Nephron progenitor cell (in vitro differentiated cells): ENCODE measurements around the gene ZNF816.

ENCODE experiments used
- DNase-seq: peaks from one replicate; pipeline ENCODE4 v3.0.0; 2021
- H3K27ac Mint-ChIP-seq: 2 replicates; pipeline ENCODE4 v1.8.0; 2021; ENCODE audit warnings: mild to moderate bottlenecking, moderate library complexity, mixed read lengths
- H3K27me3 Mint-ChIP-seq: 2 replicates; pipeline ENCODE4 v1.8.0; 2021; ENCODE audit warnings: mild to moderate bottlenecking, low read depth, mixed read lengths; ENCODE audit not compliant: poor library complexity
- H3K36me3 Mint-ChIP-seq: 2 replicates; pipeline ENCODE4 v1.8.0; 2021; ENCODE audit warnings: low read depth, mixed read lengths
- H3K4me1 Mint-ChIP-seq: 2 replicates; pipeline ENCODE4 v1.8.0; 2021; ENCODE audit warnings: mixed read lengths
- H3K4me3 Mint-ChIP-seq: 2 replicates; pipeline ENCODE4 v1.8.0; 2021; ENCODE audit warnings: mild to moderate bottlenecking, moderate library complexity, mixed read lengths
- H3K9me3 Mint-ChIP-seq: 2 replicates; pipeline ENCODE4 v1.8.0; 2021; ENCODE audit warnings: mild to moderate bottlenecking, moderate library complexity, mixed read lengths
- TF ChIP-seq, protein P1 (sequence below): fragments of 200-600 bp; sonication (generic); IDR thresholded peaks from 2 replicates; pipeline ENCODE4 v1.5.0; 2021; ENCODE audit warnings: antibody characterized with exemption

The ZNF816 gene

GRCh38 chr19:52981329-52981728, 18.6 kb upstream of the ZNF816 start:
- Mint-ChIP-seq H3K4me1 (no peaks in the 10 kb centered on the region), H3K27ac (no peak overlapping the region), H3K36me3 (peaks cover 68% of the 10 kb centered on the region), H3K4me3 (no peak overlapping the region), H3K27me3 (no peaks in the 10 kb centered on the region), H3K9me3 (peaks cover 24% of the 10 kb centered on the region)
- TF ChIP-seq, protein P1, sequence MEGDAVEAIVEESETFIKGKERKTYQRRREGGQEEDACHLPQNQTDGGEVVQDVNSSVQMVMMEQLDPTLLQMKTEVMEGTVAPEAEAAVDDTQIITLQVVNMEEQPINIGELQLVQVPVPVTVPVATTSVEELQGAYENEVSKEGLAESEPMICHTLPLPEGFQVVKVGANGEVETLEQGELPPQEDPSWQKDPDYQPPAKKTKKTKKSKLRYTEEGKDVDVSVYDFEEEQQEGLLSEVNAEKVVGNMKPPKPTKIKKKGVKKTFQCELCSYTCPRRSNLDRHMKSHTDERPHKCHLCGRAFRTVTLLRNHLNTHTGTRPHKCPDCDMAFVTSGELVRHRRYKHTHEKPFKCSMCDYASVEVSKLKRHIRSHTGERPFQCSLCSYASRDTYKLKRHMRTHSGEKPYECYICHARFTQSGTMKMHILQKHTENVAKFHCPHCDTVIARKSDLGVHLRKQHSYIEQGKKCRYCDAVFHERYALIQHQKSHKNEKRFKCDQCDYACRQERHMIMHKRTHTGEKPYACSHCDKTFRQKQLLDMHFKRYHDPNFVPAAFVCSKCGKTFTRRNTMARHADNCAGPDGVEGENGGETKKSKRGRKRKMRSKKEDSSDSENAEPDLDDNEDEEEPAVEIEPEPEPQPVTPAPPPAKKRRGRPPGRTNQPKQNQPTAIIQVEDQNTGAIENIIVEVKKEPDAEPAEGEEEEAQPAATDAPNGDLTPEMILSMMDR, result no peak
- no peak for DNase-seq

- Mint-ChIP-seq H3K27ac (no peak overlapping the region), H3K4me1 (peaks cover 11% of the 10 kb centered on the region), H3K36me3 (peaks cover 60% of the 10 kb centered on the region), H3K9me3 (peaks cover 60% of the 10 kb centered on the region), H3K27me3 (no peaks in the 10 kb centered on the region), H3K4me3 (no peak overlapping the region)
- DNase-seq, result no peak
- TF ChIP-seq, protein P1, result no peak
Measured at GRCh38 chr19:52967772-52968171, 5.1 kb upstream of the ZNF816 start.

- TF ChIP-seq, protein P1, result no peak
- Mint-ChIP-seq H3K9me3 (peaks cover 71% of the 10 kb centered on the region), H3K27me3 (no peaks in the 10 kb centered on the region), H3K4me1 (peaks cover 25% of the 10 kb centered on the region), H3K27ac (peak overlapping the region; percentile 88), H3K36me3 (peaks cover 62% of the 10 kb centered on the region), H3K4me3 (peak overlapping the region; percentile 95)
- DNase-seq, result peak; percentile 52
Measured at GRCh38 chr19:52963247-52963618, 552 bp upstream of the ZNF816 start.

DNA sequence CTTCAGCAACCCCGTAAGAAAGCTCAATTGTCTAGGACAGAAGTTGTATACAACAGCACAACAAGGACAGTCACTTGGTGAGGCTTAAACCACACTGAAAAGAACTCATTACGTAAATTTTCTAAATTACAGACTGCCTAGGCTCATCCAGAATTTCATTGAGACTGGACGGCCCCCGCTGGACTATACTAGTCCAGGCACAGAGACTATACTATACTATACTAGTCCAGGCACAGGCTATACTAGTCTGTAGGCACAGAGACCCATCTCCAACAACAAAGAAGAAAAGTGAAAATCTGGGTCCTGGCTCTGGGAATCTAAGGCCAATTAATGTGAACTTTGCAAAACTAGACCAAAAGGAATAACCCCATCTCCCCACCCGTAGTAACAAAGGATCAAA, 700 bp downstream of the ZNF816 start:
- H3K9me3 Mint-ChIP-seq, result peaks cover 71% of the 10 kb centered on the region
- peaks cover 6% of the 10 kb centered on the region for H3K27me3 Mint-ChIP-seq
- H3K4me1 Mint-ChIP-seq, result peaks cover 25% of the 10 kb centered on the region
- H3K4me3 Mint-ChIP-seq, result peak overlapping the region; percentile 95
- no peak for DNase-seq
- TF ChIP-seq, protein P1, result no peak
- peak overlapping the region; percentile 97 for H3K27ac Mint-ChIP-seq
- peaks cover 62% of the 10 kb centered on the region for H3K36me3 Mint-ChIP-seq

- Mint-ChIP-seq H3K9me3 (peaks cover 77% of the 10 kb centered on the region), H3K27me3 (peaks cover 6% of the 10 kb centered on the region), H3K4me1 (peaks cover 25% of the 10 kb centered on the region), H3K27ac (no peak overlapping the region), H3K36me3 (peaks cover 73% of the 10 kb centered on the region), H3K4me3 (no peak overlapping the region)
- no peak for DNase-seq
- TF ChIP-seq, protein P1, result no peak
Measured at GRCh38 chr19:52959613-52960295, 2.9 kb downstream of the ZNF816 start.

- Mint-ChIP-seq H3K27me3 (peaks cover 6% of the 10 kb centered on the region), H3K4me1 (peaks cover 14% of the 10 kb centered on the region), H3K9me3 (peaks cover 87% of the 10 kb centered on the region), H3K27ac (no peak overlapping the region), H3K36me3 (peaks cover 93% of the 10 kb centered on the region), H3K4me3 (no peak overlapping the region)
- DNase-seq, result no peak
- TF ChIP-seq, protein P1, result no peak
Measured at GRCh38 chr19:52957591-52957990, 5.1 kb downstream of the ZNF816 start.
